ENCODE results near the gene IL1RAPL2. TPM values are rescaled to one million over a fixed set of nuclear protein-coding genes. Genes with fewer than 3 reads are reported as not detected.

IL1RAPL2 gene
- polyA plus RNA-seq, 1 experiment, result not detected

DNA sequence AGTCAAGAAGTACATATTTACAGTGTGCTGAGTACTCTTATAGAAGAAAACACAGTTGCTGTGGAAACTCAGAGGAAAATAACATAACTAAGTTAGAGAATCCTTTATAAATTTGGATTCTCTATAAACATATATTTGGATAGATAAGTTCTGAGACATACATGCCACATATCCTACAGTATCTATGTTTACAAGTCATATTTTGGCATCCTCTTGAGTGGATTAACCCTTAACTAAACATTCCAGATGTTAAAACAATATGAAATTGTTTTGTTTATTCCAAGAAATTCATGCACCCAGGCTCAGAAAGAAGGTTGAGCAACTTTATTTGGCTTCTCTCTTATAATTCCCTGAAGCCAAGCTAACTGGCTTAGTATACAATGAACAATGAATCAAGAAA lies 387.3 kb downstream of the IL1RAPL2 start:
- POLR2A ChIA-PET, result no interaction called here
- TF ChIP-seq, protein P1, sequence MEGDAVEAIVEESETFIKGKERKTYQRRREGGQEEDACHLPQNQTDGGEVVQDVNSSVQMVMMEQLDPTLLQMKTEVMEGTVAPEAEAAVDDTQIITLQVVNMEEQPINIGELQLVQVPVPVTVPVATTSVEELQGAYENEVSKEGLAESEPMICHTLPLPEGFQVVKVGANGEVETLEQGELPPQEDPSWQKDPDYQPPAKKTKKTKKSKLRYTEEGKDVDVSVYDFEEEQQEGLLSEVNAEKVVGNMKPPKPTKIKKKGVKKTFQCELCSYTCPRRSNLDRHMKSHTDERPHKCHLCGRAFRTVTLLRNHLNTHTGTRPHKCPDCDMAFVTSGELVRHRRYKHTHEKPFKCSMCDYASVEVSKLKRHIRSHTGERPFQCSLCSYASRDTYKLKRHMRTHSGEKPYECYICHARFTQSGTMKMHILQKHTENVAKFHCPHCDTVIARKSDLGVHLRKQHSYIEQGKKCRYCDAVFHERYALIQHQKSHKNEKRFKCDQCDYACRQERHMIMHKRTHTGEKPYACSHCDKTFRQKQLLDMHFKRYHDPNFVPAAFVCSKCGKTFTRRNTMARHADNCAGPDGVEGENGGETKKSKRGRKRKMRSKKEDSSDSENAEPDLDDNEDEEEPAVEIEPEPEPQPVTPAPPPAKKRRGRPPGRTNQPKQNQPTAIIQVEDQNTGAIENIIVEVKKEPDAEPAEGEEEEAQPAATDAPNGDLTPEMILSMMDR (IDR thresholded peaks at IDR 0.05; ENCODE audit: insufficient read depth, low read depth, low read length), result no peak

GRCh38 chrX:104961926-104962325 lies 395.9 kb downstream of the IL1RAPL2 start:
- POLR2A ChIA-PET, result no interaction called here
- TF ChIP-seq, protein P1 (IDR thresholded peaks at IDR 0.05; ENCODE audit: insufficient read depth, low read depth, low read length), result no peak
- CTCF ChIA-PET, result no interaction called here
- H3K4me3 ChIP-seq (ENCODE audit: low read depth, low read length), result no peak overlapping the region
- no peaks in the 10 kb centered on the region for H3K36me3 ChIP-seq (ENCODE audit: control insufficient read depth, insufficient read depth, low read length)
- no peaks in the 10 kb centered on the region for H3K27me3 ChIP-seq (ENCODE audit: control insufficient read depth, insufficient read depth, low read length)
- DNase-seq (ENCODE audit: low read depth), result no peak

More for the DNA sequence above, 387.3 kb downstream of the IL1RAPL2 start:
- Histone ChIP-seq H3K4me3 (ENCODE audit: low read depth, low read length) (no peak overlapping the region), H3K36me3 (ENCODE audit: control insufficient read depth, insufficient read depth, low read length) (no peaks in the 10 kb centered on the region), H3K27me3 (ENCODE audit: control insufficient read depth, insufficient read depth, low read length) (no peaks in the 10 kb centered on the region)
- CTCF ChIA-PET, result no interaction called here
- DNase-seq (ENCODE audit: low read depth), result no peak

DNA sequence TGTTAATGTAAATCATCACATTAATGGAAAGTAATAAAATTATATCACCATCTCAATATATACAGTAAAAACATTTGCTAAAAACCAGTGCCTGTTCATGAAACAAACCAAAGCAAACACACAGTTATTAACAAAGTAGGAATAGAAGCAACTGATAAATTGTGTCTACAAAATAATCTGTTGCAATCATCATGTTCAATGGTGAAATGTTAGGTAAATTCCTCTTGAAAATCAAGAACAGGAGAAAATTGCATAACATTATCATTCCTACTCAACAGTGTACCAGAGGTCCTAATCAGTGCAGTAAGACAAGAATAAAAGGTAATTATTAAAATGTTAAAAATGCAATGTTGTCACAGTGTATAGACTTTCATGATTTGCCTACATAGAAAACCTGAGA lies 402.2 kb downstream of the IL1RAPL2 start:
- ChIA-PET POLR2A (no interaction called here), CTCF (no interaction called here)
- no peak overlapping the region for H3K4me3 ChIP-seq (ENCODE audit: low read depth, low read length)
- no peaks in the 10 kb centered on the region for H3K36me3 ChIP-seq (ENCODE audit: control insufficient read depth, insufficient read depth, low read length)
- no peaks in the 10 kb centered on the region for H3K27me3 ChIP-seq (ENCODE audit: control insufficient read depth, insufficient read depth, low read length)
- DNase-seq (ENCODE audit: low read depth), result no peak
- TF ChIP-seq, protein P1 (IDR thresholded peaks at IDR 0.05; ENCODE audit: insufficient read depth, low read depth, low read length), result no peak

DNA sequence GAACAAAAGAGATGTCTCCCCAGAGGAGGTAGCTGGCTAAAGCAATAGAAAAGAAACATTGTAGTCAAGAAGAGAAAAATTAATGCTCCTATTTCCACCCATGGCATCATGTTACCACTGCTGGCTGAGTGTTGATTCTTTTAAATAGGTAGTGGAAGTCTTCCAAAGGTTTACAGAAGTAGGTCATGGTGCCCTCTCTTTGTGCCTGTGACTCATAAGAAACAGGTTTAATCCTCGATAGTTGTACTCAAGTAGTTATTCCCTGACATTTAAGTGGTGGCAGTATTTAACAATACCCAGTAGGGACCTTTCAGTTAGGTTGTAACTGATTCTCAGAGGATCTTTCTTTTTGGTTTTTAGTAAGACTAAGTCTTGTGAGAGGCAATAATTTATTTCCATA lies 406.7 kb downstream of the IL1RAPL2 start:
- Histone ChIP-seq H3K27me3 (ENCODE audit: control insufficient read depth, insufficient read depth, low read length) (no peaks in the 10 kb centered on the region), H3K36me3 (ENCODE audit: control insufficient read depth, insufficient read depth, low read length) (no peaks in the 10 kb centered on the region), H3K4me3 (ENCODE audit: low read depth, low read length) (no peak overlapping the region)
- ChIA-PET POLR2A (no interaction called here), CTCF (no interaction called here)
- TF ChIP-seq, protein P1 (IDR thresholded peaks at IDR 0.05; ENCODE audit: insufficient read depth, low read depth, low read length), result no peak
- no peak for DNase-seq (ENCODE audit: low read depth)

- Histone ChIP-seq H3K4me3 (ENCODE audit: low read depth, low read length) (no peak overlapping the region), H3K36me3 (ENCODE audit: control insufficient read depth, insufficient read depth, low read length) (no peaks in the 10 kb centered on the region), H3K27me3 (ENCODE audit: control insufficient read depth, insufficient read depth, low read length) (no peaks in the 10 kb centered on the region)
- ChIA-PET POLR2A (no interaction called here), CTCF (interaction anchor here (0.6 kb wide), 1 partner anchor 23 kb away, joined by 6 read pairs; no protein-coding TSS in a partner anchor)
- DNase-seq (ENCODE audit: low read depth), result no peak
- TF ChIP-seq, protein P1 (IDR thresholded peaks at IDR 0.05; ENCODE audit: insufficient read depth, low read depth, low read length), result no peak
These were observed 421.1 kb downstream of the IL1RAPL2 start for GRCh38 chrX:104987063-104987462.

All from BJ (cell line).